Endothelial cell of umbilical vein (primary cell): Measurements from ENCODE around the gene EPHA5.

Experiments used
- CTCF ChIP-seq, 2 donors: IDR thresholded peaks; 1 replicate in 1 of 2; 2 replicates in 1 of 2; pipeline ENCODE4 v1.5.1; 2011; ENCODE audit warnings: low read length in 2 of 2, mild to moderate bottlenecking in 2 of 2, moderate library complexity in 2 of 2, control low read depth in 1 of 2, inconsistent platforms in 1 of 2, low read depth in 1 of 2; ENCODE audit not compliant: insufficient read depth in 1 of 2; ENCODE audit errors: extremely low read depth in 1 of 2
- EZH2 ChIP-seq: IDR thresholded peaks from 2 replicates; pipeline ENCODE4 v1.6.1; 2012; ENCODE audit warnings: borderline replicate concordance, low read depth, mild to moderate bottlenecking, moderate library complexity, low read length, inconsistent platforms; ENCODE audit not compliant: severe bottlenecking
- MAX ChIP-seq: IDR thresholded peaks from 2 replicates; pipeline ENCODE4 v1.6.1; 2011; ENCODE audit not compliant: insufficient read depth, insufficient read length
- MYC ChIP-seq: IDR thresholded peaks from one replicate; pipeline ENCODE4 v1.6.1; 2011; ENCODE audit warnings: mild to moderate bottlenecking, low read depth, low read length
- POLR2AphosphoS5 ChIP-seq: IDR thresholded peaks from 2 replicates; pipeline ENCODE4 v1.6.1; 2012; ENCODE audit warnings: low read depth, mild to moderate bottlenecking, control low read depth, low read length, moderate library complexity; ENCODE audit not compliant: insufficient read depth

- TF ChIP-seq CTCF (IDR thresholded peaks at IDR 0.05; ENCODE audit: extremely low read depth in 1 of 2, insufficient read depth in 1 of 2, low read depth in 1 of 2, low read length in 2 of 2) (no peak), MAX (no peak), POLR2AphosphoS5 (no peak), MYC (no peak), EZH2 (no peak)
Measured at GRCh38 chr4:65510976-65511375, 159.3 kb downstream of the EPHA5 start.
